Sigmoid colon (tissue), 4 donors: ENCODE measurements around the gene EMD.

Experiments used
- CTCF ChIP-seq, 4 experiments: fragments of 450-650 bp in 3 of 4; fragments of 200-600 bp in 1 of 4; IDR thresholded peaks; one replicate each; pipeline ENCODE4 v1.5.1; 2016 to 2019; ENCODE audit warnings: antibody characterized with exemption in 4 of 4, mild to moderate bottlenecking in 3 of 4, moderate library complexity in 2 of 4
- POLR2AphosphoS5 ChIP-seq, 4 donors: sonication (generic); formaldehyde crosslinking; IDR thresholded peaks; one replicate each; pipeline ENCODE4 v1.6.1; 2017; ENCODE audit warnings: antibody characterized with exemption in 4 of 4

- TF ChIP-seq CTCF (IDR thresholded peaks at IDR 0.05), result no peak
- no peak for TF ChIP-seq POLR2AphosphoS5 (IDR thresholded peaks at IDR 0.05)
Observed at GRCh38 chrX:154429711-154430110, 50.6 kb downstream of the EMD start.
